ENCODE results near the gene RPUSD3. TPM values are rescaled to one million over a fixed set of nuclear protein-coding genes. Genes with fewer than 3 reads are reported as not detected.

The RPUSD3 gene
- total and polyA plus RNA-seq, 9 of the 15 experiments (the other 6 are each of a cell fraction or from before 2014, with no cell fraction given) = 13.8 to 99.0 (median 59.3) TPM

- TF ChIP-seq RREB1 (CRISPR knock-in tag; IDR thresholded peaks at IDR 0.05) (peak; percentile 81; the same call in 1 of the 2 replicates), SMAD4 (CRISPR knock-in tag; conservative IDR thresholded peaks at IDR 0.05) (peak; percentile 48; the same call in 1 of the 2 replicates), FOXO4 (CRISPR knock-in tag; IDR thresholded peaks at IDR 0.05) (peak; percentile 23; the same call in 1 of the 2 replicates), ZNF407 (IDR thresholded peaks at IDR 0.05; ENCODE audit: low read depth) (no peak), RBM25 (IDR thresholded peaks at IDR 0.05; ENCODE audit: low read depth, low read length, severe bottlenecking) (no peak), KDM2B (CRISPR knock-in tag; IDR thresholded peaks at IDR 0.05) (no peak), SIN3B (IDR thresholded peaks at IDR 0.05; ENCODE audit: low read depth) (peak; percentile 86), SRSF1 (IDR thresholded peaks at IDR 0.05; ENCODE audit: low read depth, low read length) (0 out of 2 replicates have a peak, but pooled peaks have one; percentile 84)
These were observed 46.7 kb upstream of the RPUSD3 start, which contains the start of gene JAGN1 (continued) for GRCh38 chr3:9890249-9891071.

Measured in K562 (cell line).